Measurements from ENCODE around the gene PTPRT.
"Not testable (repeated sequence)": the region's sequence is repeated elsewhere in the genome, so short reads cannot be mapped to it uniquely, and the experiment has no call there.

PTPRT gene

GRCh38 chr20:42914302-42914701, 275.4 kb downstream of the PTPRT start:
- ChIA-PET CTCF (no interaction called here), POLR2A (no interaction called here)
- no peak for DNase-seq (ENCODE audit: extremely low spot score)
- no peak for TF ChIP-seq SUZ12 (IDR thresholded peaks at IDR 0.05)
- no peak for TF ChIP-seq FOXM1 (IDR thresholded peaks at IDR 0.05; ENCODE audit: borderline replicate concordance)
- TF ChIP-seq NFRKB (IDR thresholded peaks at IDR 0.05): no peak
- TF ChIP-seq LEF1 (IDR thresholded peaks at IDR 0.05; ENCODE audit: borderline replicate concordance): no peak
- no peak for TF ChIP-seq ZNF384 (IDR thresholded peaks at IDR 0.05)
- TF ChIP-seq ARNT (IDR thresholded peaks at IDR 0.05): no peak
- TF ChIP-seq HDGF (IDR thresholded peaks at IDR 0.05; ENCODE audit: borderline replicate concordance): no peak
- TF ChIP-seq CTBP1 (IDR thresholded peaks at IDR 0.05; ENCODE audit: borderline replicate concordance): no peak
- TF ChIP-seq FOXA1 (IDR thresholded peaks at IDR 0.05): no peak
- no peak for TF ChIP-seq ELF4 (IDR thresholded peaks at IDR 0.05)
- TF ChIP-seq, protein P1, sequence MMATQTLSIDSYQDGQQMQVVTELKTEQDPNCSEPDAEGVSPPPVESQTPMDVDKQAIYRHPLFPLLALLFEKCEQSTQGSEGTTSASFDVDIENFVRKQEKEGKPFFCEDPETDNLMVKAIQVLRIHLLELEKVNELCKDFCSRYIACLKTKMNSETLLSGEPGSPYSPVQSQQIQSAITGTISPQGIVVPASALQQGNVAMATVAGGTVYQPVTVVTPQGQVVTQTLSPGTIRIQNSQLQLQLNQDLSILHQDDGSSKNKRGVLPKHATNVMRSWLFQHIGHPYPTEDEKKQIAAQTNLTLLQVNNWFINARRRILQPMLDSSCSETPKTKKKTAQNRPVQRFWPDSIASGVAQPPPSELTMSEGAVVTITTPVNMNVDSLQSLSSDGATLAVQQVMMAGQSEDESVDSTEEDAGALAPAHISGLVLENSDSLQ (IDR thresholded peaks at IDR 0.05): no peak
- TF ChIP-seq L3MBTL2 (conservative IDR thresholded peaks at IDR 0.05): no peak
- TF ChIP-seq FOXK2 (IDR thresholded peaks at IDR 0.05): no peak
- TF ChIP-seq BHLHE40 (IDR thresholded peaks at IDR 0.05; ENCODE audit: borderline replicate concordance): no peak
- no peak for TF ChIP-seq SP1 (IDR thresholded peaks at IDR 0.05)
- TF ChIP-seq TARDBP (IDR thresholded peaks at IDR 0.05): no peak

- DNase-seq (ENCODE audit: extremely low spot score); CTCF ChIA-PET; POLR2A ChIA-PET: not testable (repeated sequence)
Measured at GRCh38 chr20:42910808-42911207, 278.9 kb downstream of the PTPRT start.

- TF ChIP-seq FOXM1 (IDR thresholded peaks at IDR 0.05; ENCODE audit: borderline replicate concordance) (no peak), LEF1 (IDR thresholded peaks at IDR 0.05; ENCODE audit: borderline replicate concordance) (no peak), ZNF384 (IDR thresholded peaks at IDR 0.05) (no peak), L3MBTL2 (conservative IDR thresholded peaks at IDR 0.05) (no peak), FOXK2 (IDR thresholded peaks at IDR 0.05) (no peak), TARDBP (IDR thresholded peaks at IDR 0.05) (no peak), SUZ12 (IDR thresholded peaks at IDR 0.05) (no peak), FOXA1 (IDR thresholded peaks at IDR 0.05) (no peak), ARNT (IDR thresholded peaks at IDR 0.05) (no peak), NFRKB (IDR thresholded peaks at IDR 0.05) (no peak), CTBP1 (IDR thresholded peaks at IDR 0.05; ENCODE audit: borderline replicate concordance) (no peak), HDGF (IDR thresholded peaks at IDR 0.05; ENCODE audit: borderline replicate concordance) (no peak), SP1 (IDR thresholded peaks at IDR 0.05) (no peak), ELF4 (IDR thresholded peaks at IDR 0.05) (no peak), BHLHE40 (IDR thresholded peaks at IDR 0.05; ENCODE audit: borderline replicate concordance) (no peak)
- TF ChIP-seq, protein P1 (IDR thresholded peaks at IDR 0.05): no peak
- ChIA-PET CTCF (no interaction called here), POLR2A (no interaction called here)
- no peak for DNase-seq (ENCODE audit: extremely low spot score)
Measured at GRCh38 chr20:42907730-42908129, 282.0 kb downstream of the PTPRT start.

GRCh38 chr20:42906120-42906519, 283.6 kb downstream of the PTPRT start:
- TF ChIP-seq NFRKB (IDR thresholded peaks at IDR 0.05) (no peak), SUZ12 (IDR thresholded peaks at IDR 0.05) (no peak), ZNF384 (IDR thresholded peaks at IDR 0.05) (no peak), L3MBTL2 (conservative IDR thresholded peaks at IDR 0.05) (no peak)
- ChIA-PET CTCF (no interaction called here), POLR2A (no interaction called here)

GRCh38 chr20:42902509-42902908, 287.2 kb downstream of the PTPRT start:
- CTCF ChIA-PET: no interaction called here
- POLR2A ChIA-PET: no interaction called here
- no peak for TF ChIP-seq ARNT (IDR thresholded peaks at IDR 0.05)
- TF ChIP-seq FOXM1 (IDR thresholded peaks at IDR 0.05; ENCODE audit: borderline replicate concordance): no peak
- TF ChIP-seq ZNF384 (IDR thresholded peaks at IDR 0.05): no peak
- TF ChIP-seq FOXA1 (IDR thresholded peaks at IDR 0.05): no peak
- no peak for TF ChIP-seq FOXK2 (IDR thresholded peaks at IDR 0.05)
- TF ChIP-seq NFRKB (IDR thresholded peaks at IDR 0.05): no peak
- TF ChIP-seq BHLHE40 (IDR thresholded peaks at IDR 0.05; ENCODE audit: borderline replicate concordance): no peak
- TF ChIP-seq, protein P1 (IDR thresholded peaks at IDR 0.05): no peak
- no peak for DNase-seq (ENCODE audit: extremely low spot score)

More at GRCh38 chr20:42906120-42906519, 283.6 kb downstream of the PTPRT start:
- no peak for DNase-seq (ENCODE audit: extremely low spot score)

- ChIA-PET CTCF (no interaction called here), POLR2A (no interaction called here)
- no peak for TF ChIP-seq LEF1 (IDR thresholded peaks at IDR 0.05; ENCODE audit: borderline replicate concordance)
- TF ChIP-seq NFRKB (IDR thresholded peaks at IDR 0.05): no peak
- TF ChIP-seq BHLHE40 (IDR thresholded peaks at IDR 0.05; ENCODE audit: borderline replicate concordance): no peak
- TF ChIP-seq ZNF384 (IDR thresholded peaks at IDR 0.05): no peak
- TF ChIP-seq ARNT (IDR thresholded peaks at IDR 0.05): no peak
- TF ChIP-seq FOXK2 (IDR thresholded peaks at IDR 0.05): no peak
- no peak for TF ChIP-seq HDGF (IDR thresholded peaks at IDR 0.05; ENCODE audit: borderline replicate concordance)
- TF ChIP-seq L3MBTL2 (conservative IDR thresholded peaks at IDR 0.05): no peak
- TF ChIP-seq ELF4 (IDR thresholded peaks at IDR 0.05): no peak
- TF ChIP-seq, protein P1 (IDR thresholded peaks at IDR 0.05): no peak
- TF ChIP-seq FOXM1 (IDR thresholded peaks at IDR 0.05; ENCODE audit: borderline replicate concordance): no peak
- no peak for TF ChIP-seq SUZ12 (IDR thresholded peaks at IDR 0.05)
- no peak for TF ChIP-seq CTBP1 (IDR thresholded peaks at IDR 0.05; ENCODE audit: borderline replicate concordance)
- no peak for TF ChIP-seq FOXA1 (IDR thresholded peaks at IDR 0.05)
- no peak for DNase-seq (ENCODE audit: extremely low spot score)
Measured at GRCh38 chr20:42901689-42902440, 287.8 kb downstream of the PTPRT start.

DNA sequence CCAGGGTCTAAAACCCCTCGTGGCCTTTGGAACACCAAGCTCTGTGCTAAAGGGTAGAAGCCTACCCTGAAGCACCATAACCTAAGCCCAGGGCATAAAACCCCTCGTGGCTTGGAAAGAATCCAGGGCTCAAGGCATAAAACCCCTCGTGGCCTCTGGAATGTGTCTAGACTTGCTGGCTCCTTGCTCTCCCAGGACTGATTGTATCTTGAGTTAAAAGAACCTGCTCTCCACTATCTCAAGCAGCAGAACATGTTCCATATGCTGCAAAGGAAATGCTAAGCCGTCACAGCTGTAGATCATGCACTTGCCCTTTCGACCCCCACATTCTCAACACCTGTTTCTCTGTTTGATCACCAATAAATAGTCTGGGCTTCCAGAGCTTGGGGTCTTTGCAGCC, 288.9 kb downstream of the PTPRT start:
- CTCF ChIA-PET; DNase-seq (ENCODE audit: extremely low spot score); POLR2A ChIA-PET: not testable (repeated sequence)
